Nephron (organoid): Measurements from ENCODE around the gene RADIL.

Source experiments
- H3K27ac Mint-ChIP-seq, 3 experiments: 2 replicates each; pipeline ENCODE4 v1.8.0; 2020; ENCODE audit warnings: mixed read lengths in 3 of 3, mild to moderate bottlenecking in 2 of 3, moderate library complexity in 1 of 3
- H3K27me3 Mint-ChIP-seq: 2 replicates; pipeline ENCODE4 v1.8.0; 2021; ENCODE audit warnings: low read depth, mild to moderate bottlenecking, moderate library complexity, mixed read lengths
- H3K36me3 Mint-ChIP-seq: 2 replicates; pipeline ENCODE4 v1.8.0; 2020; ENCODE audit warnings: low read depth, mixed read lengths
- H3K4me1 Mint-ChIP-seq: 2 replicates; pipeline ENCODE4 v1.8.0; 2020; ENCODE audit warnings: mixed read lengths
- H3K4me3 Mint-ChIP-seq, 3 experiments: 2 replicates each; pipeline ENCODE4 v1.8.0; 2020; ENCODE audit warnings: mild to moderate bottlenecking in 3 of 3, mixed read lengths in 3 of 3, moderate library complexity in 2 of 3
- H3K9me3 Mint-ChIP-seq: 2 replicates; pipeline ENCODE4 v1.8.0; 2020; ENCODE audit warnings: mixed read lengths
- TF ChIP-seq, protein P1 (sequence below), 3 experiments: fragments of 200-600 bp; sonication (generic); IDR thresholded peaks; one replicate each; pipeline ENCODE4 v1.5.0; 2021; ENCODE audit warnings: antibody characterized with exemption in 3 of 3; ENCODE audit not compliant: unreplicated experiment in 3 of 3

Gene RADIL

DNA sequence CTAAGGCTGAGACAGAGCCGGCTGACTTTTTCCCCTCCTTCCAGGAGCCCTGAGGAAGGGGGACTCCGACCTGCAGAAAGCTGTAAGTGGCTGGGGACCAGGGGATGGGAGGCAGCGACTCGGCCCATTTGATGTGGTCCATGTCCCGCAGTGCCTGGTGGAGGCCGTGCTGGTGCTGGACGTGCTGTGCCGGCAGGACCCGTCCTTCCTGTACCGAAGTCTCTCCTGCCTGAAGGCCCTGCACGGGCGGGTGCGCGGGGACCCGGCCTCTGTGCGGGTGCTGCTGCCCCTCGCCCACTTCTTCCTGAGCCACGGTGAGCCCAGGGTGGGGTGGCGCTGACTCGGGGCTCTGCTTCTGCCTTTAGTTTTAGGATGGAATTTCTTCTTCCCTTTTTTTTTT lies 98.1 kb downstream of the RADIL start:
- TF ChIP-seq, protein P1, sequence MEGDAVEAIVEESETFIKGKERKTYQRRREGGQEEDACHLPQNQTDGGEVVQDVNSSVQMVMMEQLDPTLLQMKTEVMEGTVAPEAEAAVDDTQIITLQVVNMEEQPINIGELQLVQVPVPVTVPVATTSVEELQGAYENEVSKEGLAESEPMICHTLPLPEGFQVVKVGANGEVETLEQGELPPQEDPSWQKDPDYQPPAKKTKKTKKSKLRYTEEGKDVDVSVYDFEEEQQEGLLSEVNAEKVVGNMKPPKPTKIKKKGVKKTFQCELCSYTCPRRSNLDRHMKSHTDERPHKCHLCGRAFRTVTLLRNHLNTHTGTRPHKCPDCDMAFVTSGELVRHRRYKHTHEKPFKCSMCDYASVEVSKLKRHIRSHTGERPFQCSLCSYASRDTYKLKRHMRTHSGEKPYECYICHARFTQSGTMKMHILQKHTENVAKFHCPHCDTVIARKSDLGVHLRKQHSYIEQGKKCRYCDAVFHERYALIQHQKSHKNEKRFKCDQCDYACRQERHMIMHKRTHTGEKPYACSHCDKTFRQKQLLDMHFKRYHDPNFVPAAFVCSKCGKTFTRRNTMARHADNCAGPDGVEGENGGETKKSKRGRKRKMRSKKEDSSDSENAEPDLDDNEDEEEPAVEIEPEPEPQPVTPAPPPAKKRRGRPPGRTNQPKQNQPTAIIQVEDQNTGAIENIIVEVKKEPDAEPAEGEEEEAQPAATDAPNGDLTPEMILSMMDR (IDR thresholded peaks at IDR 0.05; ENCODE audit: unreplicated experiment in 3 of 3) = no peak
- Mint-ChIP-seq H3K27ac (no peak overlapping the region), H3K27me3 (no peaks in the 10 kb centered on the region), H3K4me3 (no peak overlapping the region), H3K9me3 (no peaks in the 10 kb centered on the region), H3K36me3 (peaks cover 7% of the 10 kb centered on the region), H3K4me1 (no peaks in the 10 kb centered on the region)

- Mint-ChIP-seq H3K36me3 (peaks cover 7% of the 10 kb centered on the region), H3K4me1 (no peaks in the 10 kb centered on the region), H3K27ac (no peak overlapping the region), H3K9me3 (no peaks in the 10 kb centered on the region), H3K27me3 (no peaks in the 10 kb centered on the region), H3K4me3 (no peak overlapping the region)
- TF ChIP-seq, protein P1 (IDR thresholded peaks at IDR 0.05; ENCODE audit: unreplicated experiment in 3 of 3) = no peak
Observed at GRCh38 chr7:4784799-4785198, 98.7 kb downstream of the RADIL start.

GRCh38 chr7:4783762-4784351 lies 99.7 kb downstream of the RADIL start:
- Mint-ChIP-seq H3K36me3 (peaks cover 7% of the 10 kb centered on the region), H3K27me3 (no peaks in the 10 kb centered on the region), H3K4me1 (no peaks in the 10 kb centered on the region), H3K4me3 (no peak overlapping the region), H3K9me3 (no peaks in the 10 kb centered on the region), H3K27ac (no peak overlapping the region)
- TF ChIP-seq, protein P1 (IDR thresholded peaks at IDR 0.05; ENCODE audit: unreplicated experiment in 3 of 3) = no peak

DNA sequence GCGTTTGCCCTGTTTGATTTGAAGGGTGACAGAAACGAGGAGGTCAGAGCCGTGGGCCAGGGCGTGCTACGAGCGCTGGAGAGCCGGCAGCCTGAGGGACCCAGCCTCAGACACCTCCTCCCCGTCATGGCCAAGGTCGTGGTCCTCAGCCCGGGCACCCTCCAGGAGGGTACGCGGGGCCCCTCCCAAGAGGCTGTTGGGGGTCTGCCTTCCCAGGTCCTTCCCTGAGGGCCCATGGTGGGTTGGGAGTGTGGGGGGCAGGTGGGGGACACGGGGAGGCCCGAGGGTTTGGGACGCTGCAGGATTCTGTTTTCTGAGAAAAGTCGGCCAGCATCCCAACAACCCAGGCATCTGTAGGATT lies 100.2 kb downstream of the RADIL start:
- TF ChIP-seq, protein P1 (IDR thresholded peaks at IDR 0.05; ENCODE audit: unreplicated experiment in 3 of 3) = no peak
- Mint-ChIP-seq H3K36me3 (peaks cover 7% of the 10 kb centered on the region), H3K4me3 (no peak overlapping the region), H3K27ac (no peak overlapping the region), H3K9me3 (no peaks in the 10 kb centered on the region), H3K27me3 (no peaks in the 10 kb centered on the region), H3K4me1 (no peaks in the 10 kb centered on the region)

DNA sequence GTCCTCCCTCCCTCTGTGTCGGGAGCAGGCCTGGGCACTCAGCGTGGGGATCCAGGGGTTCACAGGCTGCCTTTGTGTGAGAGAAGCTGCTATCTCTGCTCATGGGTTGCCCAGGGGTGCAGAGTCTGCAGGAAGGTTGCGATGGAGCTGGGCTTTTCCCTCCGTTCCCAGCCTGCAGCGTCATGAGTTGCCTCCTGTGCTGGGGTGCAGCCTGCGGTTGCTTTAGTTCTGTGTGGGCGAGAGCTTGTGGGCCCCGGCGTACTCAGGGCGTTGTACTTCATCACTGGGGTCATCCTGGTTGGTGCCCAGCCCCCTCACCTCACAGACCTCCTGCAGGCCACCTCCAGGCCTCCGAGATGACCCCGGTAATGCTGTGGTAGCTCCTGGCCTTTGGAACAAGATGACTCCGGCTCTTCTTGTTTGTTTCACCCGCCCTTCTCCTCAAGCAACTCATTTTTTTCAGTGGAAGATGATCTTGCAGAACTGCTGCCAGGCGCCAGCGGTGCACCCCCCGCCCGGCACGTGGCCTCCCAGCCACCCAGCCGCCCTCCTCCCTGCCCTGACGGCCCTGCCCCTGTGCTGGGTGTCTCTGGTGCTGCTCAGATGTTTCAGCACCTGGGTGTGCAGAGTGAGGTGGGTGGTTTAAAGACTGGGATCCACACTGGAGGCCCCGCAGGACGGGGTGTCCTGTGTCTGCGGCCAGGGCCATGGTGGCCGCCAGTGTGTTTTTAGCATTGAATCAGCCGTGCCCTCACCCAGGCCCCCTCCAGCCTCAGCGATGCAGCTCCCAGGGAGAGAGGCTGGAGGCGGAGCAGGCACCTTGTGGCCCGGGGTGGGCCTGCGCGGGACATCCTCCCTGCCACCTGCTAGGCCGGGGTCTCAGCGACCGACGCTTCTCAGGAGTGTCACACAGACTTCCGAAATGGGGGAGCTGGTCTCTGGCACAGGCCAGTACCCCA lies 100.9 kb downstream of the RADIL start:
- no peak overlapping the region for H3K4me3 Mint-ChIP-seq
- no peaks in the 10 kb centered on the region for H3K27me3 Mint-ChIP-seq
- no peak overlapping the region for H3K27ac Mint-ChIP-seq
- H3K9me3 Mint-ChIP-seq = no peaks in the 10 kb centered on the region
- no peaks in the 10 kb centered on the region for H3K4me1 Mint-ChIP-seq
- peaks cover 7% of the 10 kb centered on the region for H3K36me3 Mint-ChIP-seq
- TF ChIP-seq, protein P1 (IDR thresholded peaks at IDR 0.05; ENCODE audit: unreplicated experiment in 3 of 3) = no peak
